Activated CD8-positive, alpha-beta memory T cell treated with anti-CD3 and anti-CD28 coated beads, Interleukin-2, amount 50 U/mL, for 4 hours (primary cell): Measurements from ENCODE around the gene MMP7.

ENCODE experiments used
- DNase-seq: peaks from one replicate; pipeline ENCODE4 v3.0.0-alpha.2; 2020

The MMP7 gene

DNA sequence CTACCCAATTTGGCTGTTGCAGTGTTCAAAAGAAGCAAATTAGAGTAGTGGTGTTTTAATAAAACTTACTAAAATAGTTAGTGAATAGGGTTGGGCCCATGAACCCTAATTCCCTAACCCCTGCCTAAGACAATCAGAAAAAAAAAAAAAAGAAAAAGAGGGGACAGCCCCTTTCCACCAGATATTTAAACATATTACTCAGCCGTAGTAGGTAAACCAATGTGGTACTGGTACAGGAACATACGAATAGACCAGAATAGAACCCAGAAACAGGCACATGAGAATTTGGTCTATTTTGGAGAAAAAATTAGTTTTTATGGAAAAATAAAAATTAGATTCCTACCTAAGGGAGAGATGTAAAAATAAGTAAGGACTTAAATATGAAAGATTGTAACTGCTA is 38.6 kb downstream of the MMP7 start:
- DNase-seq = no peak

GRCh38 chr11:102489186-102490145 is 41.1 kb downstream of the MMP7 start:
- no peak for DNase-seq

DNA sequence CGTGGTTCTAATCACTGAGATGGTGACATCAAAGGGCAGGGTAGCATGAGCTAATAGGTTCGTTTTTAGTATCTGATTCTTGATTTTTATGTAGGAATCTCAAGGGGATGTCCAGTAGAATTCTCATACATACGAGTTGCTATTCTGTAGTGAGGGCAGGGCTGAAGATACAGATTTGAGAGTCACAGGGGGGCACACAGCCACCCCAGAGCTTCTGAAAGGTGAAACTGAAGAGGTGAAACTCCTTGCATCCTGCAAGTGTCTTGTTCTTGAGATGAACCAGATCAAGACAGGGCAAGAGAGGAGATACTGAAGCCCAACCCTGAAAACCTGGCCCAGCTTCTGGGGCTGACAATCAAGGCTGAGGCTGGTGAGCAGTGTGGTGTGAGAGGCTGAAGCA is 42.3 kb downstream of the MMP7 start:
- DNase-seq = no peak

GRCh38 chr11:102487214-102487613 is 43.3 kb downstream of the MMP7 start:
- DNase-seq = no peak

- no peak for DNase-seq
These were observed 44.0 kb downstream of the MMP7 start for GRCh38 chr11:102486584-102486983.

DNA sequence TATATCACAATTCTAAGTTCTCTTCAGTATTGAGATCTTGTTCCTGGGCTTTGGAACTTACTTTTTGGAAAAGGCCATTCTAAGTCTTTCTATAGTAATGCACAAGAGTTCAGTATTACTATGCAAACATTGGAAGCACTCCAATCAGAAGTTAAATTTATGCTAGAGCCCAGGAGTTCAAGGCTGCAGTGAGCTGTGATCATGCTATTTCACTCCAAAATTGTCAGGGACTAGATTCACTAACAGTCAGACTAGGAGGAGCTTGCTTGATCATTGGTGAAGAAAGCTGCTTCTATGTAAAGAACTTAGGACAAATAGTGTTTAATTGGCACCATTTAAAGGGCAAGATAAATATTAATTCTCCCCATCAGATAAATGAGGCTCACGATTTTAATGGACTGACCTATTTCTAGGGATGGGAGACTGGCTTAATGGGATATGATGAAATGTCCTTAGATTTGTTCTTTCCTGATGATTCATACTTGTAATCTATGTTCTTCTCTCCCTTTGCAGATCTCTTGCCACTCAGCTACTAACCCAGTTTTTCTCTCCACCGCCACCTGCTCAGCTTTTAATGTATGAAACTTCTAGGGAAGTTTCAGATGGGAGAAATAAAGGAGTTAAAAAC is 45.3 kb downstream of the MMP7 start:
- DNase-seq = no peak

- DNase-seq = no peak
These were observed 48.1 kb downstream of the MMP7 start for GRCh38 chr11:102482433-102482832.

DNA sequence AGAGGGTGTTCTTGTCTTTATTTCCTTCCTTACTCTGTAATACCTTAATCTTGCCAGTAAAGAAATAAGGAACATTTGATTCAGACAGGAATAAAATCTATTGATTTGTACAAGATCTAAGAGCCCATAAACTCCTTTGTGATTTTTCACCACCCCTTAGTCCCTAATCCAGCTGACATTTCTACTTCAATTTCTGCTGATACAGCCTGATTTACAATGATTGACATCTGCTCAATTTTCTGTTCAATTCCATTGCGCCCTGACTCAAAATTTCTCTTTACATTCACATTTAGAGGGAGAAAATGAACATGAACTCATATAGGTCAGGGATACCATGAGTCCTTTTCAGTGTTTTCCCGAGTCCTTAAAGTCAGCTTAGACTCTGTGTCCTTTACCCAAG is 50.8 kb downstream of the MMP7 start:
- DNase-seq = no peak

DNA sequence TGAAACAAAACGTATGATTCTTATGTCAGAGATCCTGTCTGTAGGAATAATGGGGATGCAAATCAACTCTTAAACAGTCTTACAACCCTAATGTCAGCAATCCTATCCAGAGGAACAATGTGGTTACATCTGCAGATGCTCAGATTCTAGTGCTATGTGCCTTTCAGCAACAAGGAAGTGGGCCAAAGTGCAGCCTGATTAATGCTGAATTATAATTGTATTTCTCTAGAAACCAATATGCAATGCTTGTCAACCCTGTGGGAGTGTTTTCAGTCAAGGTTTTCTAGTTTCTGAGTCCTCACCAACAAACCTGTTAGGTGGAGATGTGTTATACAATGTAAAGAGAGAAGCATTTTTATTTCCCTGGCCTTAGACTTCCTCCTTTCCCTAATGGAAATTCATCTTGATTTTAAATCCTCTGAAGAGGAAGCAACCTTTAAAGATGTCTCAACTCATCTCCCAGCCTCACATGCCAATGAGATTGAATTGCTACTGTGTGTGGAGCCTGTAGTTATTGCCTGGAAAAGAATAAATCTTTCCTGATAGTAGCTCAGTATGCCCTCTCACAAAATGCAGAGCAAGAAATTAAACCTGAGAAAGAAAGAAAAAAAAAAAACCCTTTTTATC is 51.8 kb downstream of the MMP7 start:
- DNase-seq = no peak

- DNase-seq = no peak
These were observed 53.7 kb downstream of the MMP7 start for GRCh38 chr11:102476812-102477211.

DNA sequence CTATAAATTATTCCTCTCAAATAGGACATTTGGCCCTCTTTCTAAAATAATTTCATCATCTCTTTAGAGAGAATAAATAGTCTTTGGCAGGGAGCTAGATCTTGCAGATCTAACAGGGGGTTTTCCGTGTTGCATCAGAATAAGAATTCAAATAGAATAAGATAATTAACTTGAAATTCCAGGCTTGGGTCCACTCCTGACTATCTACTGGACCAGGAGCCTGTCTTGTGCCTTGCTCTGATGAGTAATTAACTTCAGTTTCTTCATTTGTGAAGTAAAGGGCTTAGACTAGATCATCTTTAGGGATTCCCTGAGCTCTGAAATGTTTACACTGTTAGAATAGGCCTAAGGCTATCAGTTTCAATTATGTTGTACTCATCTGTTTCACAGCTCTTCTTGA is 54.5 kb downstream of the MMP7 start:
- DNase-seq = no peak

DNA sequence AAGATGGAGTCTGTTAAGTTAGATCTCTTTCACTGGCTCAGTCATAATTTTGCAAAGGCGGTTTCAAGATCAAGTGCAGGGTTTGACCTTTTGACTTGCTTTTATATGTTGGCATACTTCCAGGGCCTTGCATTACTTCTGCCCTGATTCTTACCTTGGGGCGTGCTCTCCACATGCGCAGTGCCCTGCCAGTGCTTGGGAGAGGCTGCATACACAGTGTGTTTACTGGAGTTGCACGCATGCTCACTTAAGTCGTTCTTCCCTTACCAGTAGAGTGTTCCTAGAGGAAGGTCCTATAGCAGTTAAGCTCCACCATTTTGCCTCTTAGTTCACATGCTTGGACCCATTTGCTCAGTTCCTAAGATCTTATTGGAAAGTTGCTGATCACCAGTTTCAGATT is 57.0 kb downstream of the MMP7 start:
- DNase-seq = no peak

GRCh38 chr11:102472127-102472526 is 58.4 kb downstream of the MMP7 start:
- DNase-seq = no peak

- DNase-seq = no peak
These were observed 59.1 kb downstream of the MMP7 start for GRCh38 chr11:102471474-102471873.
